H9 (cell line): Measurements from ENCODE around the gene TMSB4X. TPM values are rescaled to one million over a fixed set of nuclear protein-coding genes. Genes with fewer than 3 reads are reported as not detected.
"Not testable (repeated sequence)": the region's sequence is repeated elsewhere in the genome, so short reads cannot be mapped to it uniquely, and the experiment has no call there.

ENCODE experiments used
- DNase-seq: peaks from one replicate; pipeline ENCODE4 v3.0.0-alpha.2; 2017
- H2AFZ ChIP-seq: one replicate; pipeline ENCODE4 v1.6.1; 2013; ENCODE audit warnings: mild to moderate bottlenecking, low read length, control low read depth, moderate library complexity
- H2AK5ac ChIP-seq: 2 replicates; pipeline ENCODE4 v1.6.1; 2013; ENCODE audit warnings: low read length, control low read depth, mixed read lengths; ENCODE audit not compliant: insufficient read length
- H2BK120ac ChIP-seq: one replicate; pipeline ENCODE4 v1.6.1; 2013; ENCODE audit warnings: low read depth, mild to moderate bottlenecking, low read length, control low read depth, inconsistent platforms; ENCODE audit not compliant: poor library complexity, severe bottlenecking
- H2BK12ac ChIP-seq: 2 replicates; pipeline ENCODE4 v1.6.1; 2013; ENCODE audit warnings: low read length, control low read depth, mixed read lengths, low read depth; ENCODE audit not compliant: insufficient read length
- H2BK15ac ChIP-seq: 2 replicates; pipeline ENCODE4 v1.6.1; 2013; ENCODE audit warnings: low read depth, low read length, control low read depth
- H2BK20ac ChIP-seq: one replicate; pipeline ENCODE4 v1.6.1; 2013; ENCODE audit warnings: low read depth, mild to moderate bottlenecking, low read length, control low read depth, inconsistent platforms; ENCODE audit not compliant: poor library complexity, severe bottlenecking
- H2BK5ac ChIP-seq: 2 replicates; pipeline ENCODE4 v1.6.1; 2013; ENCODE audit warnings: low read length, control low read depth, mixed read lengths; ENCODE audit not compliant: insufficient read length
- H3K14ac ChIP-seq: 2 replicates; pipeline ENCODE4 v1.6.1; 2013; ENCODE audit warnings: low read length, control low read depth; ENCODE audit not compliant: insufficient read depth
- H3K18ac ChIP-seq: 2 replicates; pipeline ENCODE4 v1.6.1; 2013; ENCODE audit warnings: low read depth, mild to moderate bottlenecking, mixed read lengths, low read length, control low read depth; ENCODE audit not compliant: insufficient read length
- H3K23ac ChIP-seq: 2 replicates; pipeline ENCODE4 v1.6.1; 2013; ENCODE audit warnings: low read length, control low read depth, mixed read lengths, low read depth; ENCODE audit not compliant: insufficient read length
- H3K23me2 ChIP-seq: 2 replicates; pipeline ENCODE4 v1.6.1; 2013; ENCODE audit warnings: low read depth, mild to moderate bottlenecking, mixed read lengths, low read length, control low read depth; ENCODE audit not compliant: insufficient read length, poor library complexity, severe bottlenecking
- H3K27ac ChIP-seq: 2 replicates; pipeline ENCODE4 v1.5.1; 2013; ENCODE audit warnings: low read length, control low read depth, mixed read lengths, low read depth; ENCODE audit not compliant: insufficient read length
- H3K27me3 ChIP-seq: 2 replicates; pipeline ENCODE4 v1.6.1; 2013; ENCODE audit warnings: low read length, control low read depth, inconsistent platforms; ENCODE audit not compliant: insufficient read depth
- H3K4ac ChIP-seq: 2 replicates; pipeline ENCODE4 v1.6.1; 2013; ENCODE audit warnings: low read depth, mild to moderate bottlenecking, control low read depth, inconsistent platforms, low read length, moderate library complexity
- H3K4me1 ChIP-seq: 2 replicates; pipeline ENCODE4 v1.6.1; 2013; ENCODE audit warnings: low read length, control low read depth, inconsistent platforms; ENCODE audit not compliant: insufficient read depth
- H3K4me2 ChIP-seq: 2 replicates; pipeline ENCODE4 v1.6.1; 2013; ENCODE audit warnings: low read length, control low read depth, mixed read lengths; ENCODE audit not compliant: insufficient read length, insufficient read depth
- H3K56ac ChIP-seq: 2 replicates; pipeline ENCODE4 v1.6.1; 2013; ENCODE audit warnings: low read depth, mild to moderate bottlenecking, mixed read lengths, low read length, control low read depth; ENCODE audit not compliant: insufficient read length
- H3K79me1 ChIP-seq: 2 replicates; pipeline ENCODE4 v1.6.1; 2013; ENCODE audit warnings: low read depth, mild to moderate bottlenecking, moderate library complexity, low read length, control low read depth, inconsistent platforms; ENCODE audit not compliant: insufficient read depth, poor library complexity, severe bottlenecking
- H3K79me2 ChIP-seq: 2 replicates; pipeline ENCODE4 v1.6.1; 2013; ENCODE audit warnings: low read length, control low read depth, inconsistent platforms; ENCODE audit not compliant: insufficient read depth
- H3K9ac ChIP-seq: 2 replicates; pipeline ENCODE4 v1.6.1; 2013; ENCODE audit warnings: low read length, control low read depth, mixed read lengths; ENCODE audit not compliant: insufficient read length; ENCODE audit errors: extremely low read depth
- H3K9me3 ChIP-seq: one replicate; pipeline ENCODE4 v1.6.1; 2013; ENCODE audit warnings: low read depth, low read length, inconsistent platforms; ENCODE audit not compliant: control insufficient read depth
- H3T11ph ChIP-seq: one replicate; pipeline ENCODE4 v1.6.1; 2013; ENCODE audit warnings: mild to moderate bottlenecking, low read length, control low read depth, inconsistent platforms
- H4K20me1 ChIP-seq: one replicate; pipeline ENCODE4 v1.6.1; 2013; ENCODE audit not compliant: control insufficient read depth, insufficient read length, insufficient read depth
- H4K5ac ChIP-seq: 2 replicates; pipeline ENCODE4 v1.6.1; 2013; ENCODE audit warnings: low read depth, mild to moderate bottlenecking, mixed read lengths, low read length, control low read depth; ENCODE audit not compliant: insufficient read length
- H4K8ac ChIP-seq: replicated peaks from 2 replicates; pipeline ENCODE4 v1.6.1; 2013; ENCODE audit warnings: low read length, control low read depth, mixed read lengths, low read depth; ENCODE audit not compliant: insufficient read length
- H4K91ac ChIP-seq: 2 replicates; pipeline ENCODE4 v1.6.1; 2013; ENCODE audit warnings: low read depth, mild to moderate bottlenecking, moderate library complexity, mixed read lengths, low read length, control low read depth; ENCODE audit not compliant: insufficient read length
- H3K27ac Mint-ChIP-seq, 3 experiments: 2 replicates in 2 of 3; 3 replicates in 1 of 3; pipeline ENCODE4 v1.8.0; 2020 to 2021; ENCODE audit warnings: mixed read lengths in 3 of 3, mild to moderate bottlenecking in 1 of 3, moderate library complexity in 1 of 3
- H3K27me3 Mint-ChIP-seq: 2 replicates; pipeline ENCODE4 v1.8.0; 2021; ENCODE audit warnings: low read depth, mild to moderate bottlenecking, moderate library complexity, mixed read lengths
- H3K36me3 Mint-ChIP-seq, 3 experiments: 2 replicates in 2 of 3; 3 replicates in 1 of 3; pipeline ENCODE4 v1.8.0; 2020 to 2021; ENCODE audit warnings: low read depth in 3 of 3, mixed read lengths in 3 of 3; ENCODE audit not compliant: insufficient read depth in 1 of 3
- H3K4me1 Mint-ChIP-seq, 2 experiments: 2 replicates each; pipeline ENCODE4 v1.8.0; 2020; ENCODE audit warnings: mixed read lengths in 2 of 2
- H3K4me3 Mint-ChIP-seq, 2 experiments: 2 replicates in 1 of 2; 3 replicates in 1 of 2; pipeline ENCODE4 v1.8.0; 2020 to 2021; ENCODE audit warnings: mild to moderate bottlenecking in 2 of 2, mixed read lengths in 2 of 2, moderate library complexity in 1 of 2
- H3K9me3 Mint-ChIP-seq, 2 experiments: 2 replicates in 1 of 2; 3 replicates in 1 of 2; pipeline ENCODE4 v1.8.0; 2020; ENCODE audit warnings: mild to moderate bottlenecking in 2 of 2, mixed read lengths in 2 of 2, moderate library complexity in 1 of 2
- WGBS: extraction: QIAGEN DNeasy Blood & Tissue Kit; methylation state at CpG from one replicate; pipeline ENCODE4 v1.1.7; 2013; ENCODE audit warnings: missing lambda C conversion rate, low lambda C conversion rate, mixed read lengths; ENCODE audit not compliant: insufficient read length; ENCODE audit errors: extremely low coverage; 5-methylcytosine and 5-hydroxymethylcytosine counted together
- total RNA-seq: library from RNA; stranded (reverse); gene quantifications from 2 replicates; pipeline ENCODE4 v1.2.1, GENCODE V29; 2021
- TF ChIP-seq, protein P1 (sequence below): fragments of 200-600 bp; sonication (generic); conservative IDR thresholded peaks from 3 replicates; pipeline ENCODE4 v1.8.0; 2021; ENCODE audit warnings: antibody characterized with exemption, mild to moderate bottlenecking

TMSB4X gene
- total RNA-seq, 1 experiment from 2014 or later, result 2,733 TPM

DNA sequence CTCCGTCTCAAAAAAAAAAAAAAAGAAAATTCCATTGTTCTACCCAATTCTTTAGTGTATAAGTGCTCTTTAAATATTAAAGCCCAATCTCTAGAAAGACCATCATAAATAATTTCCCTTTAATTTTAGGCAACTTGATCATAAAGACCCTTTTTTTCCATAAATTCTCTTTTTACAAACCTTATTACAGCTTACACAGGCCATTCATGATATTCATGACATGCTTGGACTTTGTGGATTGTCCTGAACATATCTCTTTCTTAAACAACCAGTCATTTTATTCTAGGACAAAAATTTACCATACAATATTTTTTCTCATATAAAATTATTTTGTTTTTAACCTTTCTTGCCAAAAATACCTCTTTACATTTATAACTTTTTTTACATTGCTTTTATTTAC lies 38.0 kb upstream of the TMSB4X start:
- no peak overlapping the region for H3K4ac ChIP-seq
- WGBS, result no CpG with 5 or more reads among the region's 1 CpG
- H2BK15ac ChIP-seq, result no peak overlapping the region
- H3K4me1 ChIP-seq, result no peaks in the 10 kb centered on the region
- no peak overlapping the region for H3K27ac Mint-ChIP-seq
- no peak overlapping the region for H4K5ac ChIP-seq
- no peak overlapping the region for H3K4me3 Mint-ChIP-seq
- H3K9me3 Mint-ChIP-seq, result peaks cover 84 to 88% of the 10 kb centered on the region in 2 experiments
- no peak overlapping the region for H2BK5ac ChIP-seq
- no peak overlapping the region for H3K27ac ChIP-seq
- H3K4me1 Mint-ChIP-seq, result no peaks in the 10 kb centered on the region
- H4K20me1 ChIP-seq, result no peaks in the 10 kb centered on the region
- no peak overlapping the region for H3K4me2 ChIP-seq
- H3K9ac ChIP-seq, result no peak overlapping the region
- no peaks in the 10 kb centered on the region for H3K27me3 ChIP-seq
- H3K18ac ChIP-seq, result no peak overlapping the region
- H2BK12ac ChIP-seq, result no peak overlapping the region
- peaks cover 2% of the 10 kb centered on the region for H3K27me3 Mint-ChIP-seq
- H2AFZ ChIP-seq, result no peak overlapping the region
- peaks cover 13% of the 10 kb centered on the region for H3K9me3 ChIP-seq
- no peak overlapping the region for H4K91ac ChIP-seq
- no peak overlapping the region for H2BK120ac ChIP-seq
- H2BK20ac ChIP-seq, result no peak overlapping the region
- no peak overlapping the region for H2AK5ac ChIP-seq
- no peak overlapping the region for H4K8ac ChIP-seq
- TF ChIP-seq, protein P1, sequence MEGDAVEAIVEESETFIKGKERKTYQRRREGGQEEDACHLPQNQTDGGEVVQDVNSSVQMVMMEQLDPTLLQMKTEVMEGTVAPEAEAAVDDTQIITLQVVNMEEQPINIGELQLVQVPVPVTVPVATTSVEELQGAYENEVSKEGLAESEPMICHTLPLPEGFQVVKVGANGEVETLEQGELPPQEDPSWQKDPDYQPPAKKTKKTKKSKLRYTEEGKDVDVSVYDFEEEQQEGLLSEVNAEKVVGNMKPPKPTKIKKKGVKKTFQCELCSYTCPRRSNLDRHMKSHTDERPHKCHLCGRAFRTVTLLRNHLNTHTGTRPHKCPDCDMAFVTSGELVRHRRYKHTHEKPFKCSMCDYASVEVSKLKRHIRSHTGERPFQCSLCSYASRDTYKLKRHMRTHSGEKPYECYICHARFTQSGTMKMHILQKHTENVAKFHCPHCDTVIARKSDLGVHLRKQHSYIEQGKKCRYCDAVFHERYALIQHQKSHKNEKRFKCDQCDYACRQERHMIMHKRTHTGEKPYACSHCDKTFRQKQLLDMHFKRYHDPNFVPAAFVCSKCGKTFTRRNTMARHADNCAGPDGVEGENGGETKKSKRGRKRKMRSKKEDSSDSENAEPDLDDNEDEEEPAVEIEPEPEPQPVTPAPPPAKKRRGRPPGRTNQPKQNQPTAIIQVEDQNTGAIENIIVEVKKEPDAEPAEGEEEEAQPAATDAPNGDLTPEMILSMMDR, result no peak
- no peaks in the 10 kb centered on the region for H3K79me1 ChIP-seq
- H3K36me3 Mint-ChIP-seq, result peaks cover 38 to 55% (median 40%) of the 10 kb centered on the region in 3 experiments
- DNase-seq, result no peak
- H3K23ac ChIP-seq, result no peak overlapping the region
- no peak overlapping the region for H3K56ac ChIP-seq
- no peak overlapping the region for H3T11ph ChIP-seq
- H3K14ac ChIP-seq, result no peak overlapping the region
- no peaks in the 10 kb centered on the region for H3K23me2 ChIP-seq
- no peaks in the 10 kb centered on the region for H3K79me2 ChIP-seq

DNA sequence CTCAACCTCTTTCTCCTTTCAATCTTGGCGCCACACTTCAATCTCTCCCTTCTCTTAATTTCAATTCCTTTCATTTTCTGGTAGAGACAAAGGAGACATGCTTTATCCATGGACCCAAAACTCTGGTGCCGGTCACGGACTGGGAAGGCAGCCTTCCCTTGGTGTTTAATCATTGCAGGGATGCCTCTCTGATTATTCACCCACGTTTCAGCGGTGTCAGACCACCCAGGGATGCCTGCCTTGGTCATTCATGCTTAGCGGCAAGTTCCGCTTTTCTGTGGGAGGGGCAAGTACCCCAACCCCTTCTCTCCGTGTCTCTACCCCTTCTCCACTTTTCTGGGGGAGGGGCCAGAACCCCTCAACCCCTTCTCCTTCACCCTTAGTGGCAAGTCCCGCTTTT lies 34.4 kb upstream of the TMSB4X start:
- not testable (repeated sequence) for H3K23me2 ChIP-seq, H2BK12ac ChIP-seq, H2AK5ac ChIP-seq, H2BK15ac ChIP-seq, H3K4ac ChIP-seq, H4K91ac ChIP-seq, H3K23ac ChIP-seq, H3K79me1 ChIP-seq, H3K4me2 ChIP-seq, H2AFZ ChIP-seq, H3K14ac ChIP-seq, H3K27me3 ChIP-seq, H3K4me3 Mint-ChIP-seq, H3K9ac ChIP-seq, H3K56ac ChIP-seq, H4K5ac ChIP-seq, H4K8ac ChIP-seq, H3K27ac ChIP-seq, H4K20me1 ChIP-seq, H2BK120ac ChIP-seq, H3K9me3 ChIP-seq, H3K79me2 ChIP-seq, H3K27ac Mint-ChIP-seq, H3K27me3 Mint-ChIP-seq, H3K4me1 Mint-ChIP-seq, H3K4me1 ChIP-seq, H3K18ac ChIP-seq, H3T11ph ChIP-seq, H2BK5ac ChIP-seq, DNase-seq, H2BK20ac ChIP-seq
- no CpG with 5 or more reads among the region's 9 CpGs for WGBS
- Mint-ChIP-seq H3K36me3 (peaks cover 36 to 55% (median 47%) of the 10 kb centered on the region in 3 experiments), H3K9me3 (peaks cover 69 to 79% of the 10 kb centered on the region in 2 experiments)
